CD4-positive, alpha-beta T cell treated with Interleukin-6 for 4 hours (primary cell): ENCODE results near the gene TAF1B.
"Not testable (repeated sequence)": the region's sequence is repeated elsewhere in the genome, so short reads cannot be mapped to it uniquely, and the experiment has no call there.

Experiments used
- DNase-seq: peaks from one replicate; pipeline ENCODE4 v3.0.0-alpha.2; 2020; ENCODE audit warnings: mixed read lengths

TAF1B gene

DNA sequence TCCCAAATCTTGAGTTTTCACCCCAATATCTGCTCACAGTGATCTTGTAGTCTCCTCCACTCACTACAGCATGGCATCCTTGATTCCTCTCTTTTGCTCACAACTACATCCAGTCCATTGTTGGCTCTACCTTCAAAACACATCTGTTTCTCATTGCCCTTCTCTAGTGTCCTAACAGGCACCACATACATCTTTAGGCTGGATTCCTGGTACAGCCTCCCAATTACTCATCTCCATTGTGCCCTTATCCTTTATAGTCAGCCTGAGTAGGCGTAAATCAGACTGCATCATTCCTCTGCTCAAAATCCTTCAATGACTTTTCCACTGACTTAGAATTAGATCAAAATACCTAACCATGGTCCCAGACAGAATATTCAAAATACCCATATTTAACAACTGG is 10.7 kb upstream of the TAF1B start:
- DNase-seq: no peak

GRCh38 chr2:9835068-9835467 is 8.2 kb upstream of the TAF1B start:
- not testable (repeated sequence) for DNase-seq

DNA sequence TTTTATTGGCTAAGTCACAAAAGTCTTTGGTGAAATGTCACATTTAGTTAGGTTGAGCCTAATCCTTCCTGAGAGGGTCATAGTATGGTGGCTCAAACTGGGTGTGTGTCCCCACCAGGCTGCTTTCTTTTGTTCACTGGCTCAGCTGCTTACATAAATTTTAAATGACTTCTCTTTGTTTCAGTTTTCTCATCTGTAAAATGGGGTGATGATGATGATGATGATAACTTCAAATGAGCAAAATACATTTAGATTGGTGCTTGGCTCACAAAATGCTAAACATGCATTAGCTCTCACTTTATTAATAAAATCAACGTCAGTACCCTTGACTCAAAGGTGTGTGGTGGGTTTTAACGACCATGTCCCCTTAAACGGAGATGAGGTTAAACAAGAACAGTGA is 7.2 kb upstream of the TAF1B start:
- DNase-seq: no peak

- DNase-seq: no peak
Observed at GRCh38 chr2:9836517-9836916, 6.8 kb upstream of the TAF1B start.

- DNase-seq: no peak
Observed at GRCh38 chr2:9837451-9837850, 5.8 kb upstream of the TAF1B start.

- DNase-seq: no peak
Observed at GRCh38 chr2:9838391-9838790, 4.9 kb upstream of the TAF1B start.

GRCh38 chr2:9842487-9843228 is 616 bp upstream of the TAF1B start:
- no peak for DNase-seq

GRCh38 chr2:9844036-9844483 is 786 bp downstream of the TAF1B start:
- peak; percentile 13 for DNase-seq

DNA sequence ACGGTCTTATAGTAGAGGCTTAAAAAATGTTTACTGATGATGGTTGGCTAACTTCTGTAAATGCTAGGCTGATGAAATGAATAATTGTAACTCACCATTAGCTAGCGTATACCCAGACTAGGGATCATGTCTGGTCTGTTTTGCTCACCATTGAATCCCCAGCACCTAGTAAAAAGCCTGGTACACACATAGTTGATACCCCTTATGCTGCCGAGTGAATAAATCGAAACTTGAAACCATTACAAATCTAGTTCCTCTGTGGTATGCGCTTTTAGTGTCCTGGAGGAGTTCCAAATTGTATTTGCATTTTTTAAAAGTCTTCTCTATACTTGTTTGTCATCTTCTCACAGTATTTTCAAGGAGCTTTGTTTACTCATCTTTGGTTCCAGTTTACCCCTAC is 1.3 kb downstream of the TAF1B start:
- no peak for DNase-seq

GRCh38 chr2:9846554-9846953 is 3.3 kb downstream of the TAF1B start:
- DNase-seq: no peak

GRCh38 chr2:9847140-9847539 is 3.9 kb downstream of the TAF1B start:
- DNase-seq: no peak

DNA sequence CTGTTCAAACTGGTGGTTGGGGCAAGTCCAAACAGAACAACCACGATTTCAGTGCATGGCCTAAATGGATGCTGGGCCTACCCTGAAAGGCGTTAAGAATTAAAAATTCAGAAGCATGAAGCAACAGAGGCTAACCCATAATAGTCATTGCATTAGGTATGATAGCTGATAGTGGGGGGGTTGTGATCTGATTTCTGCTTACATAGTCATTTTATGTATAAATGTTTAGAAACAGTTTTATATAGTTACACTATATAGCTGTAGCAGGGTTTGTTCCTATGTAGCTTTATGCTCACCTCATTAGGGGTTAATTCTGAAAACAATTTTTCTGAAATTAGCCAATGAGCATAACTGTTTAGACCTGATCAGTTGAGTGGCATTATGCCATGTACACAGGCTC is 9.6 kb downstream of the TAF1B start:
- DNase-seq: no peak

DNA sequence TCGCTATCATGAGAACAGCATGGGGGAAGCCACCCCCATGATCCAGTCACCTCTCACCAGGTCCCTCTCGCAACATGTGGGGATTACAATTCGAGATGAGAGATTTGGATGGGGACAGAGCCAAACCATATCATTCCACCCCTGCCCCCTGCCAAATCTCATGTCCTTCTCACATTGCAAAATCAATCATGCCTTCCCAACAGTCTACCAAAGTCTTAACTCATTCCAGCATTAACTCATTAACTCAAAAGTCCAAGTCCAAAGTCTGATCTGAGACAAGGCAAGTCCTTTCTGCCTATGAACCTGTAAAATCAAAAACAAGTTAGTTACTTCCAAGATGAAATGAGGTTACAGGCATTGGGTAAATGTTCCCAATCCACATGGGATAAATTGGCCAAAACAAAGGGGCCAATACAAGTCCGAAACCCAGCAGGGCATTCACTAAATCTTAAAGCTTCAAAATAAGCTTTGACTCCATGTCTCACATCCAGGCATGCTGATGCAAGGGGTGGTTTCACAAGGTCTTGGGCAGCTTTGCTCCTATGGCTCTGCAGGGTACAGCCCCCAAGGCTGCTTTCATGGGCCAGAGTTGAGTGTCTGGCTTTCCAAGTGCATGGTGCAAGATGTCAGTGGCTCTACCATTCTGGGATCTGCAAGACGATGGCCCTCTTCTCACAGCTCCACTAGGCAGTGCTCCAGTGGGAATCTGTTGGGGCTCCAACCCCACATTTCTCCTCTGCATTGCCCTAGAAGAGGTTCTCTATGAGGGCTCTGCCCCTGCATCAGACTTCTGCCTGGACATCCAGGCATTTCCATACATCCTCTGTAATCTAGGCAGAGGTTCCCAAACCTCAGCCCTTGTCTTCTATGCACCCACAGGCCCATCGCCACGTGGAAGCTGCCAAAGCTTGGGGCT is 14.8 kb downstream of the TAF1B start:
- DNase-seq: no peak

- no peak for DNase-seq
Observed at GRCh38 chr2:9858730-9859068, 15.4 kb downstream of the TAF1B start.

GRCh38 chr2:9860922-9861580 is 17.8 kb downstream of the TAF1B start:
- not testable (repeated sequence) for DNase-seq

DNA sequence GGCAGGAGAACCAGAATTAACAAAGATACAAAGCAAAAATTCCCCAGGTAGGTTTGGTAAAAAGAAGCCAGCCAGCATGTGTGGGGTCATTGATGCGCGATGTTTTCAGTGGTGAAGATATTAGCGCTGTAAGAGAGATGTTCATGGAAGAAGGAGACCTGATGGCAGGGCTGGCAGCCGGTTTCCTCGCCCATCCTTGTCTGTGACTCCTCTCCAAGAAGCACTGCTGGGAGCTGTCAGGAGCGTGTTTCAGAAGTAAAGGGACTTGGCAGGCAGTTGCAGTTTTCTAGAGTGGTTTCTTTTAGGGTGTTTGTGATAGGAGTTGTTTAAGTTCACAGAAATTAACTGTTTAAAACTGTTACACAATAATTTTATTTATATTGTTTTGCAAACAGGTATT is 24.6 kb downstream of the TAF1B start:
- DNase-seq: no peak

DNA sequence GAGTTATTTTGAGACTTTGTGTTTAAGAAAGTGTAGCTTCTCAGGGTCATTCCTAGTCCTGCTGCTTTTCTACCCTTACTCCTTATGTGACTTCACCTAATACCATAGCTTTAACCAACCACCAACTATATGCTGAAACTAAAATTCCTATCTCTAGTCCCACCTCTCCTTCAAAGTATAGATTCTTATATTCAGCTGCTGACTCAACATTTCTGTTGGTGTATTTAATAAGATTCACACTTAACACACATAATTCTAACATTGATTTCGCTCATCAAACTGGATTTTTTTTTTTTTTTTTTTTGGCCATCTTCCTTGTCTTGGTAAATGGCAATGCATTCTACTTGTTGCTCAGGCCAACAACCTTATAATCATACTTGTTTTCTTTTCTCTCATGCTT is 30.1 kb downstream of the TAF1B start:
- DNase-seq: no peak

DNA sequence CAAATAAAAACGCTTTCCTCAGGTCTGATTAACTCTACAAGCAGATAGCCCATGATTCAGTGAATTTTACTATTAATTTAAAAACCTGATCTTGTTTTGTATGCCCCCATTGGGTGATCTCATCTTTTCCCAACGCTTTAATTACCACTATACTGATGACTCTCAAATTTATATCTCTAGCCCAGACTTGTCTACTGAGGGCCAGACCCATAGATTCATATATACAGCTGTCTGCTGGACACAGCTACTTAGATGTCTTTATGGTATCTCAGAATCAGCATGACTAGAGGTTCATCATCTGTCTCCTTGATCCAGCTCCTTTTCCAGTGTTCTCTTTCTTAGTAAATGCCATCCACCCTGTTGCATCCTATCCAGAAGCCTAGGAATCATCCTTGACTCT is 33.8 kb downstream of the TAF1B start:
- DNase-seq: no peak

- DNase-seq: no peak
Observed at GRCh38 chr2:9877726-9878125, 34.5 kb downstream of the TAF1B start.

DNA sequence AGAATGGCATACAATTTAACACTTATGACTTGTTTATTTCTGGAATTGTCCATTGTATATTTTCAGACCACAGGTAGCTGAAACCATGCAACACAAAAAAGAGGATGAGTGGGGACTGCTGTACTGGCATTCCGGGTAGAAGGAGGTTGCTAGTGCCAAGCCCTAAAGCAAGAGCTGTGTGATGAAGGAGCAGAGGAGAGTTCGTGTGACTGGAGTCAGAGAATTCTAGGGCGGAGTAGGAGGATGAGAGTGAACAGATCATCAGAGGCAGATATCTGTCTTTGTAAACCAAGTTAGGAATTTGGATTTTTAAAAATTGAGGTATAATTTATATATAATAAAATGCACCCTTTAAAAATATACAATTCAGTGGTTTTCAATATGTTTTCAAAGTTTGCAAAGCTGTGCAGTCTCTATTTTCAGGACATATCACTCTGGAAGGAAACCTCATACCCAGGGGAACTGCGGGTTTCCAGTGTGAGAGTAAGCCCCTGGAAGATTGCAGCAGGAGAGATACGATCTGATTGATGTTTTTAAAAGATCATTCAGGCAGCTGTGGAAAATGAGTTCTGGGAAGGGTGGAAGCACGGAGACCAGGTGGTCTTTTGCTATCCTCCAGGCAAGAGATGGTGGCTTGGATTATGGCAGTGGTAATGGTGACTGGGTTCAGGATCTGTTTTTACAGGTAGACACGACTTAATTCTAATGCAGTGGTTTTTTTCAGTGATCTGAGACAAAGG is 36.4 kb downstream of the TAF1B start:
- DNase-seq: no peak

DNA sequence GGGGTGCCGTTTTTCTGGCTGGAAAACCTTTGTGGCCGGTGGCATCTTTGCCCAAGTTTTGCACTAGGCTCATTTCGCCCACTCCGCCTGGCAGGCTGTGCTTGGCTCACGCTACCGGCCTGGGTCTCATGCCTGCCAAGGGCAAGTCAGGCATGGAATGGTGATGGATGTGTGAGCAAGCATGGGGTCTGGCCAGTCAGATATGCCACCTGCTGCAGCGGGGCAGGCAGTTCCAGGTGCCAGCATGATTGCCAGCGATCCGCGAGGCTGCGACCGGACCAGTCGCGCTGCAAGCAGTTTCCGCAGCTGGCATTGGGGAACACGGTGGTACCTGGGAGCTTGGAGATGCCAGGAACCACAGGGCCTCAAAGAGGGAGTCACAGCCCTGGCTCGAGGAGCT is 40.6 kb downstream of the TAF1B start:
- DNase-seq: no peak

DNA sequence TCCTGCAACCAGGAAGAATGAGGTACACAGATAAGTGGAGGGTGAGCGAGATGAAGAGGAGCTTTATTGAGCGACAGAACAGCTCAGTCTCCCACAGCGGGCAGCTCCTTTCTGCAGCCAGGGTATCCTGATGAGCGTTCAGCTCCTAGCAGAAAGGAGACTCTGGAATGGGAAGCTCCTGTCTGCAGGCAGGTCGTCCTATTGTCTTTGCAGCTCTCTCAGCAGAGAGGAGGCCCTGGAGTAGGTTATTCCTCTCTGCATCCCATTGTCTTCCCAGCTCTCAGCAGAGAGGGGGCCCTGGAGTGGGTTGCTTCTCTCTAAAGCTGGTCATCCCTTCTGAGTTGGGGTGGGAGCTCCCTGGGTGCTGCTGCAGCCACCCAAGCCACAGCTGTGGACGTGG is 41.2 kb downstream of the TAF1B start:
- no peak for DNase-seq
